PC-9 (cell line): ENCODE measurements around the gene ROR2.

Experiments
- CTCF ChIP-seq: fragments of 200-600 bp; sonication (generic); conservative IDR thresholded peaks from 2 replicates; pipeline ENCODE4 v1.6.1; 2017; ENCODE audit warnings: mixed run types, antibody characterized with exemption, mild to moderate bottlenecking, moderate library complexity
- EZH2 ChIP-seq: fragments of 200-600 bp; sonication (generic); IDR thresholded peaks from 2 replicates; pipeline ENCODE4 v1.8.0; 2017; ENCODE audit warnings: antibody characterized with exemption, low read depth

DNA sequence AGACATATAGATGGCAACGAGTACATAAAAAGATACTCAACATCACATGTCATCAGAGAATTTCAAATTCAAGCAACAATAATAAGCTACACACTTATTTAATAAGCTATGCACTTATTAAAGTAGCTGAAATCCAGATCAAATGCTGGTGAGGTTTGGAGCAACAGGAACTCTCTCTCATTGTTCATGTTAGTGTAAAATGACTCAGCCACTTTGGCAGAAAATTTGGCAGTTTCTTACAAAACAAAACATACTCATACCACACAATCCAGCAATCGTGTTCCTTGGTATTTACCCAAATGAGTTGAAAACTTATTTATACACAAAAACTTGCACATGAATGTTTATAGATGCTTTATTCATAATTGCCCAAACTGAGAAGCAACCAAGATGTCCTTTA, 394.9 kb downstream of the ROR2 start:
- TF ChIP-seq CTCF (no peak), EZH2 (no peak)
